ENCODE results near the gene FAM228B. TPM values are rescaled to one million over a fixed set of nuclear protein-coding genes. Genes with fewer than 3 reads are reported as not detected.
"Not testable (repeated sequence)": the region's sequence is repeated elsewhere in the genome, so short reads cannot be mapped to it uniquely, and the experiment has no call there.

FAM228B gene
- polyA plus RNA-seq, 3 donors = 20.2 to 31.9 (median 29.8) TPM

DNA sequence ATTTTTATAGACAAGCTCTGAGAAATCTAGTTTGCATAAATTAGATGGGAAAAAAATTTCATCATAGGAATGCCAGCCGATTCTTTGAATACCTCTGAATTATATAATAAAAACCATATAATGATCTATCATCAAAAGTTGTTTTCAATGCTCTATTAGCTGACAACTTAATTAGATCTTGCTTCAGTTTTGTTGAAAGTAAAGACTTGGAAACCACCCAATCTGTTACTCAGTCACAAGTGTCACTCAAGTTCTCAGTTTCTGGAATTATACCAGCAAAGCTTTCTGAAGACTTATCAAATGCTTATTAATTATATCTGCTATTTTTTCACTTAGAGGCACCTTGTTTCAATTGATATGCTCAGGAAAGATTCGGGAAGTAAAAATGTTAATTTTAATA is 21.3 kb upstream of the FAM228B start:
- no peak for DNase-seq (ENCODE audit: low read depth in 3 of 3, low spot score in 2 of 3)

DNA sequence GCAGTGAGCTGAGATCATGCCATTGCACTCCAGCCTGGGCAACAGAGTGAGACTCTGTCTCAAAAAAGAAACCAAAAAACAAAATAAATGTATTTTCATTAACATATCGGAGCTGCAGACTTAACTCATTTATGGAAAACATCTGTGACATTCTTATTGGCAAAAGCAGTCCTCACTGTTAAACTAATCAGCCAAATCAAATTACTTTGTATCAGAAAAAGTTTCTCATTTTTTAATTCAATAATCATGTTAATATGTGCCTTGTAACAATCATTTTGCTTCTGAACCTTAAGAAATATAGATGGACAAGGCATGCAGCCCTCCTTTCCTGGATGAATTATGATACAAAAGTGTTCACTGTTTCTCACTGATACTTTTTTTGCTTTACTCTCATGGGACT is 20.6 kb upstream of the FAM228B start:
- DNase-seq (ENCODE audit: low read depth in 3 of 3, low spot score in 2 of 3) = no peak

- no peak for DNase-seq (ENCODE audit: low read depth in 3 of 3, low spot score in 2 of 3)
Measured at GRCh38 chr2:24104110-24104650, 19.1 kb upstream of the FAM228B start.

- no peak for DNase-seq (ENCODE audit: low read depth in 3 of 3, low spot score in 2 of 3)
Measured at GRCh38 chr2:24104906-24105305, 18.4 kb upstream of the FAM228B start.

DNA sequence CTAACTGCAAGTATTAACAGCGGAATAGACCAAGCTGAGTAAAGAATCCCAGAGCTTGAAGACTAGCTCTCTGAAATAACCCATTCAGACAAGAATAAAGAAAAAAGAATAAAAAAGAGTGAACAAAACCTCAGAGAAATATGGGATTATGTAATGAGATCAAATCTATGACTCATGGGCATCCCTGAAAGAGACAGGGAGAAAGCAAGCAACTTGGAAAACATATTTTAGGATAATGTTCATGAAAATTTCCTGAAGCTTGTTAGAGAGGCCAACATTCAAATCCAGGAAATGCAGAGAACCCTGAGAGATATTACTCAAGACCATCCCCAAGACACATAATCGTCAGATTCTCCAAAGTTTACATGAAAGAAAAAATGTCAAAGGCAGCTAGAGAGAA is 17.5 kb upstream of the FAM228B start:
- no peak for DNase-seq (ENCODE audit: low read depth in 3 of 3, low spot score in 2 of 3)

DNA sequence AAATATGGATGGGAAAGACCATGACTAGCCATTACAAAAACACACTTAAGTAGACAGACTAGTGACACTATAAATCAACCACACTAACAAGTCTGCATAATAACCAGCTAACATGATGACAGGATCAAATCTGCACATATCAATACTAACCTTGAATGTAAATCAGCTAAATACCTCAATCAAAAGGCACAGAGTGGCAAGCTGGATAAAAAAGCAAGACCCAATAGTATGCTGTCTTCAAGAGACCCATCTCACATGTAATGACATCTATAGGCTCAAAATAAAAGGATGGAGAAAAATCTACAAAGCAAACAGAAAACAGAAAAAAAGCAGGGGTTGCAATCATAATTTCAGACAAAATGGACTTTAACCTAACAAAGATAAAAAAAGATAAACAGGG is 16.5 kb upstream of the FAM228B start:
- DNase-seq (ENCODE audit: low read depth in 3 of 3, low spot score in 2 of 3) = no peak

DNA sequence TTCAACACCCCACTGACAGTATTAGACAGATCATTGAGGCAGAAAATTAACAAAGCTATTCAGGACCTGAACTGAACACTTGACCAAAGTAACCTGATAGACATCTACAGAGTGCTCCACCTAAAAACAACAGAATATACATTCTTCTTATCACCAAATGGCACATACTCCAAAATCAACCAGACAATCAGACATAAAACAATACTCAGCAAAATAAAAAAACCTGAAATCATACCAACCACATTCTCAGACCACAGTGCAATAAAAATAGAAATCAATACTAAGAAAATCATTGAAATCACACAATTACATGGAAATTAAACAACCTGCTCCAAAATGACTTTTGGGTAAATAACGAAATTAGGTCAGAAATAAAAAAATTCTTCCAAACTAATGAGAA is 15.9 kb upstream of the FAM228B start:
- DNase-seq (ENCODE audit: low read depth in 3 of 3, low spot score in 2 of 3) = no peak

DNA sequence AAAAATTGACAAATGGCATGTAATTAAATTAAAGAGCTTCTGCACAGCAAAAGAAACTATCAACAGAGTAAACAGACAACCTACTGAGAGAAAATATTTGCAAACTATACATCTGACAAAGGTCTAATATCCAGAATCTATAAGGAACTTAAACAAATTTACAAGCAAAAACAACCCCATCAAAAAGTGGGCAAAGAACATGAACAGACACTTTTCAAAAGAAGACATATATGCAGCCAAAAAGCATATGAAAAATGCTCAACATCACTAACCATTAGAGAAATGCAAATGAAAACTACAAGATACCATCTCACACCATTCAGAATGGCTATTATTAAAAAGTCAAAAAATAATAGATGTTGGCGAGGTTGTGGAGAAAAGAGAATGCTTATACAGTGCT is 13.8 kb upstream of the FAM228B start:
- DNase-seq (ENCODE audit: low read depth in 3 of 3, low spot score in 2 of 3) = not testable (repeated sequence)

GRCh38 chr2:24110660-24111303 is 12.5 kb upstream of the FAM228B start:
- DNase-seq (ENCODE audit: low read depth in 3 of 3, low spot score in 2 of 3) = no peak

DNA sequence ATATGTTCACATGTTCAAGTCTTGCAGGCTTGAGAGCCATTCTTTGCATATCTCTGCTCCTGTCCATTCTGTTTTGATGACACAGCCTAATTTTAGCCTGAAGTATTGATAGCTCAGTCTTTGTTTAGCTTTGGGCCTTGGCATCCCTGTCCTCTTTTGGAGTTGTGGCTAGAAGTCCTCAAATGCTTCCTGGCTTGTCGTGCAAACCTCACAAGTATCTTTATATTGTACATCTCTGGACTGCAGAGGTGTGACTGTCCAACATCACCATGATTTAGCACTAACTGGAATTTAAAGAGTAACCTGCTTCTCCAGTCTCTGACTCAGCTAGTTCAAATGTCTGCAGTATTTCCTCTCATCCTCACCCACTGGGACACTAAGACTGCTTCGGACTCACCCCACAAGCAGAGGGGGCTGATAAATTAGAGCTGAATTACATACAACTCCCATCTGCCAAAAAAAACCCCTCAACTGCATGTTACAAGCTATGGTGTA is 11.8 kb upstream of the FAM228B start:
- DNase-seq (ENCODE audit: low read depth in 3 of 3, low spot score in 2 of 3) = no peak

GRCh38 chr2:24115057-24115456 is 8.2 kb upstream of the FAM228B start:
- no peak for DNase-seq (ENCODE audit: low read depth in 3 of 3, low spot score in 2 of 3)

GRCh38 chr2:24117902-24118301 is 5.4 kb upstream of the FAM228B start:
- no peak for DNase-seq (ENCODE audit: low read depth in 3 of 3, low spot score in 2 of 3)

DNA sequence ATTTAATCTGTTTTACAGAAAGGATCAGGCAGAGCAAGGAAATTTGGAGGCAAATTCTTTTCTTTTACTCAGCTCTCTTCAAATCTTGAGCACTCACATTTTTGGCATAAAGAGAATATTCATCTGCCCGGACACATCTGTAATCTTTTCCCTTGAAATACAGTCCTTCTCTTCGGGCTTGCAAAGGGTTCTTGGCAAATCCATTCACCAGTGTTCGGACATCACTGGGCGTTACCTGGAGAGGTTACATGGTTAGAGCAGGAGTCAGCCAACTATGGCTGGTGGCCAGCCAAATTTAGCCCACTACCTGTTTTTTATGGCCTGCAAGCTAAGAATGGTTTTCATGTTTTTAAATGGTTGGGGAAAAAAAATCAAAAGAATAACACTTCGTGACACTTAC is 2.2 kb upstream of the FAM228B start:
- DNase-seq (ENCODE audit: low read depth in 3 of 3, low spot score in 2 of 3) = no peak

DNA sequence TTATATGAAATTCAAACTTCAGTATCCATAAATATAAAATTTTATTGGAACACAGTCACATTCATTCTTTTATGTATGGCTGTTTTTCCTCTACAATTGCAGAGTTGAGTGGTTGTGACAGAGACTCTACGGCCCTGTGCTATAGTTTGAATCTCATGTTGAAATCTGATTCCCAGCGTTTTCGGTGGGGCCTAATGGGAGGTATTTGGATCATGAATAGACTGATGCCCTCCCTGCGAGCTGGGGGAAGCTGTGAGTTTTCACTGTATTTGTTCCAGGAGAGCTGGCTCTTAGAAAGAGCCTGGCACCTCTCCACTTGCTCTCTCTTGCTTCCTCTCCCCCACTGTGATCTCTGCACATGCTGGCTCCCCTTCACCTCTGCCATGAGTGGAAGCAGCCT is 1.8 kb upstream of the FAM228B start:
- no peak for DNase-seq (ENCODE audit: low read depth in 3 of 3, low spot score in 2 of 3)

GRCh38 chr2:24122366-24123194 is 689 bp upstream of the FAM228B start:
- DNase-seq (ENCODE audit: low read depth in 3 of 3, low spot score in 2 of 3) = peak in 1 of 3 donors; percentile 36

- DNase-seq (ENCODE audit: low read depth in 3 of 3, low spot score in 2 of 3) = peak in 2 of 3 donors; percentile 42 to 60
Measured at GRCh38 chr2:24123922-24124580, 782 bp downstream of the FAM228B start.

GRCh38 chr2:24125956-24126355 is 2.7 kb downstream of the FAM228B start:
- DNase-seq (ENCODE audit: low read depth in 3 of 3, low spot score in 2 of 3) = no peak

DNA sequence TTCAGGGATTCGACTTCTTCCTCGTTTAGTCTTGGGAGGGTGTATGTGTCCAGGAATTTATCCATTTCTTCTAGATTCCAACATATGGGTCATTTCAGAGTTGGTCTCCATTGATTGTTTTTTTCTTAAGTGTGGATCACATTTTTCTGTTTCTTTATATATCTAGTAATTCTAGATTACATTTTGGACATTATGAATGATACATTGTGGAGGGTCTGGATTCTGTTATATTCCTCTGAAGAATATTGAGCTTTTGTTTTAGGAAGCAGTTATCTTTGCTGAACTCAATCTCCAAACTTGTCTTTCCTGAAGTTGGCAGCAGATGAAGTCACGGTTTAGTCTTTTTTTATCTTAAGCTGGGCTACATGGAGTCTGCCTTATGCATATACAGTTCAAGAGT is 9.3 kb downstream of the FAM228B start:
- no peak for DNase-seq (ENCODE audit: low read depth in 3 of 3, low spot score in 2 of 3)

GRCh38 chr2:24140305-24140704 is 17.0 kb downstream of the FAM228B start:
- DNase-seq (ENCODE audit: low read depth in 3 of 3, low spot score in 2 of 3) = not testable (repeated sequence)

DNA sequence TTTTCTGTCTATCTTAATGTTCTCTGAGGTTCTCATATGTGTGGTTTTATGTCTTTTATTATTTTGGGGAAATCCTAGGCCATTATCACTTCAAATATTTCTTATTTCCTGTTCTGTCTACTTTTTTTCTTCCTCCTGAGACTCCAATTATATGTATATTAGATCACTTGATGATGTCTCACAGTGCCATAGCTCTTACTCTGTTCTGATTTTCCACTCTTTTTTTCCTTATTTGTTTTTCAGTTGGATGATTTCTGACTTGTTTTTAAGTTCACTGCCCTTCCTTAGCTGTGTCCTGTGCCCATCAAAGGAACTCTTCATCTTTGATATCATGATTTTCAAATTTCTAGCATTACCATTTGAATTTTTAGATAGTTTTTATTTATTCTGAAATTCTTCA is 24.1 kb downstream of the FAM228B start:
- DNase-seq (ENCODE audit: low read depth in 3 of 3, low spot score in 2 of 3) = no peak
